A549 (cell line): ENCODE measurements around the gene SMG1. TPM values are rescaled to one million over a fixed set of nuclear protein-coding genes. Genes with fewer than 3 reads are reported as not detected.

Experiments
- ATAC-seq, 2 experiments: fragments of 200-7000 bp in 1 of 2; fragments of >200 bp in 1 of 2; cut with Nextera tagmentation in 1 of 2; cut with Tn5 transposase in 1 of 2; 3 replicates each; pipeline versions ENCODE4 v1.8.0 to v1.9.1; 2018 to 2020; ENCODE audit warnings: mild to moderate bottlenecking in 1 of 2, moderate library complexity in 1 of 2
- CTCF ChIA-PET: fragments of 300-600 bp; sonication (Branson Sonifier 250); formaldehyde crosslinking; extraction: SDS; loops from one replicate; lab custom pipeline; 2021; ENCODE audit warnings: antibody characterized with exemption, inconsistent platforms; lab: Yijun Ruan, JAX
- POLR2A ChIA-PET: fragments of 350-600 bp; formaldehyde crosslinking; extraction: SDS; loops from one replicate; lab custom pipeline; 2021; ENCODE audit warnings: antibody characterized with exemption, inconsistent platforms; lab: Yijun Ruan, JAX
- DNase-seq, 2 experiments: peaks; one replicate each; pipeline versions ENCODE4 v3.0.0 to v3.0.0-alpha.2; 2011 to 2016; ENCODE audit warnings: low read depth in 1 of 2, low spot score in 1 of 2
- FAIRE-seq: peaks from 2 replicates; lab custom pipeline; 2011; peaks lifted over from hg19 to GRCh38; lab: Jason Lieb, UNC
- H3K27ac ChIP-seq, 2 experiments: fragments of >200 bp; sonication (Bioruptor Twin); formaldehyde crosslinking; 3 replicates each; pipeline ENCODE4 v1.5.1; 2016 to 2017
- H3K4me1 ChIP-seq: fragments of >200 bp; sonication (Bioruptor Twin); formaldehyde crosslinking; 3 replicates; pipeline ENCODE4 v1.6.1; 2016
- H3K4me2 ChIP-seq: fragments of >200 bp; sonication (Bioruptor Twin); formaldehyde crosslinking; 3 replicates; pipeline ENCODE4 v1.6.1; 2016
- H3K4me3 ChIP-seq: fragments of >200 bp; sonication (Bioruptor Twin); formaldehyde crosslinking; 3 replicates; pipeline ENCODE4 v1.5.1; 2016
- H3K9me3 ChIP-seq: fragments of >200 bp; sonication (Bioruptor Twin); formaldehyde crosslinking; 3 replicates; pipeline ENCODE4 v1.6.1; 2016
- BCL3 ChIP-seq: fragments of >200 bp; sonication (Bioruptor Twin); formaldehyde crosslinking; IDR thresholded peaks from 3 replicates; pipeline ENCODE4 v1.6.1; 2016
- CBX2 ChIP-seq: fragments of 200-600 bp; sonication (generic); IDR thresholded peaks from 2 replicates; pipeline ENCODE4 v1.6.1; 2016; ENCODE audit warnings: low read depth, mild to moderate bottlenecking, borderline replicate concordance
- CBX8 ChIP-seq: fragments of 200-600 bp; sonication (generic); IDR thresholded peaks from 2 replicates; pipeline ENCODE4 v1.6.1; 2016
- CEBPB ChIP-seq, 2 experiments: fragments of >200 bp in 1 of 2; sonication (Bioruptor Twin) in 1 of 2; formaldehyde crosslinking in 1 of 2; IDR thresholded peaks; 2 replicates each; pipeline ENCODE4 v1.6.1; 2012 to 2016
- E2F6 ChIP-seq: IDR thresholded peaks from 2 replicates; pipeline ENCODE4 v1.6.1; 2012; ENCODE audit warnings: low read depth, borderline replicate concordance
- EHF ChIP-seq: fragments of 250-450 bp; sonication (Bioruptor Pico); IDR thresholded peaks from 2 replicates; pipeline ENCODE4 v1.5.0; 2020; ENCODE audit warnings: mild to moderate bottlenecking
- EHMT2 ChIP-seq: fragments of 200-600 bp; sonication (generic); IDR thresholded peaks from 2 replicates; pipeline ENCODE4 v1.6.1; 2016; ENCODE audit warnings: antibody characterized with exemption, low read depth, mild to moderate bottlenecking, moderate library complexity
- ELK1 ChIP-seq: fragments of 150-350 bp; IDR thresholded peaks from 2 replicates; pipeline ENCODE4 v1.6.1; 2014; ENCODE audit warnings: low read depth, mild to moderate bottlenecking, low read length
- EP300 ChIP-seq, 2 experiments: fragments of >200 bp; sonication (Bioruptor Twin); formaldehyde crosslinking; IDR thresholded peaks; 2 replicates in 1 of 2; 3 replicates in 1 of 2; pipeline ENCODE4 v1.6.1; 2016 to 2017
- GATA3 ChIP-seq: IDR thresholded peaks from 2 replicates; pipeline ENCODE4 v1.6.1; 2012; ENCODE audit warnings: borderline replicate concordance
- HMGXB4 ChIP-seq: fragments of 250-450 bp; sonication (Bioruptor Pico); IDR thresholded peaks from 2 replicates; pipeline ENCODE4 v1.5.0; 2021; ENCODE audit warnings: mild to moderate bottlenecking, moderate library complexity, borderline replicate concordance
- HOXA7 ChIP-seq: fragments of 250-450 bp; sonication (Bioruptor Pico); IDR thresholded peaks from 2 replicates; pipeline ENCODE4 v1.5.0; 2020; ENCODE audit warnings: mild to moderate bottlenecking, moderate library complexity
- JUN ChIP-seq, 2 experiments: fragments of >200 bp; sonication (Bioruptor Twin); formaldehyde crosslinking; IDR thresholded peaks; 2 replicates in 1 of 2; 3 replicates in 1 of 2; pipeline ENCODE4 v1.6.1; 2016 to 2017
- MAZ ChIP-seq: fragments of 150-350 bp; IDR thresholded peaks from 2 replicates; pipeline ENCODE4 v1.6.1; 2014; ENCODE audit warnings: antibody characterized with exemption, low read depth, low read length, borderline replicate concordance
- NR3C1 ChIP-seq: fragments of >200 bp; sonication (Bioruptor Twin); formaldehyde crosslinking; IDR thresholded peaks from 3 replicates; pipeline ENCODE4 v1.6.1; 2017
- RARB ChIP-seq: fragments of 250-450 bp; sonication (Bioruptor Pico); IDR thresholded peaks from 2 replicates; pipeline ENCODE4 v1.8.0; 2021; ENCODE audit warnings: mild to moderate bottlenecking, moderate library complexity
- RFX5 ChIP-seq: fragments of 450-650 bp; IDR thresholded peaks from 2 replicates; pipeline ENCODE4 v1.7.1; 2014; ENCODE audit warnings: antibody characterized with exemption, mild to moderate bottlenecking, moderate library complexity
- TFCP2L1 ChIP-seq: fragments of 250-450 bp; sonication (Bioruptor Pico); IDR thresholded peaks from 2 replicates; pipeline ENCODE4 v1.5.0; 2021; ENCODE audit warnings: mild to moderate bottlenecking
- ZFP36 ChIP-seq: fragments of 450-650 bp; IDR thresholded peaks from 2 replicates; pipeline ENCODE4 v1.6.1; 2014; ENCODE audit warnings: borderline replicate concordance; ENCODE audit not compliant: partially characterized antibody
- ZNF302 ChIP-seq: fragments of 250-450 bp; sonication (Bioruptor Pico); IDR thresholded peaks from 2 replicates; pipeline ENCODE4 v1.9.0; 2021; ENCODE audit warnings: inconsistent platforms, mild to moderate bottlenecking, moderate library complexity
- WGBS: methylation state at CpG from one replicate; pipeline ENCODE4 v1.1.6; 2017; ENCODE audit errors: missing lambda C conversion rate; 5-methylcytosine and 5-hydroxymethylcytosine counted together
- polyA plus RNA-seq, 4 experiments: library from polyadenylated mRNA; depleted of rRNA in 3 of 4; stranded (reverse); fragments of >200 nt; fragmentation: RNase III in 1 of 4; extraction: RNeasy Plus Mini Kit Qiagen cat#74134 plus additional on column Dnase treatment in 1 of 4; gene quantifications; 2 replicates in 3 of 4; 3 replicates in 1 of 4; pipeline ENCODE4 v1.2.3, GENCODE V29; 2011 to 2017

Gene SMG1
- polyA plus RNA-seq, 2 of the 4 experiments (the other 2 are of a cell fraction) = 15.7 to 63.8 TPM

GRCh38 chr16:18948372-18949020, 22.3 kb upstream of the SMG1 start:
- DNase-seq (no peak), FAIRE-seq (no peak), ATAC-seq (no peak)
- H3K4me3 ChIP-seq = no peak overlapping the region
- no peaks in the 10 kb centered on the region for H3K9me3 ChIP-seq
- no peak overlapping the region for H3K4me2 ChIP-seq
- ChIA-PET POLR2A (no interaction called here), CTCF (interaction anchor here (0.7 to 1.2 kb wide), 2 partner anchors 10 to 21 kb away, joined by 3 read pairs; no protein-coding TSS in a partner anchor)
- TF ChIP-seq RFX5 (no peak), BCL3 (no peak), HMGXB4 (CRISPR knock-in tag) (no peak), HOXA7 (CRISPR knock-in tag) (no peak)
- 80% methylated on average over 9 of the region's 9 CpGs for WGBS
- no peak overlapping the region for H3K27ac ChIP-seq
- 0 out of 3 replicates have a peak, but pooled peaks cover 3% of the 10 kb centered on the region for H3K4me1 ChIP-seq

- 79% methylated on average over 7 of the region's 7 CpGs for WGBS
- DNase-seq (no peak), FAIRE-seq (no peak), ATAC-seq (no peak)
- Histone ChIP-seq H3K27ac (peak overlapping the region in 1 of 2 experiments; percentile 87; a peak in 2 of 6 replicates), H3K9me3 (no peaks in the 10 kb centered on the region), H3K4me2 (peak overlapping the region; percentile 74), H3K4me3 (no peak overlapping the region; the same call in 2 of the 3 replicates), H3K4me1 (0 out of 3 replicates have a peak, but pooled peaks cover 3% of the 10 kb centered on the region)
- ChIA-PET CTCF (interaction anchor here (1.4 to 4.7 kb wide), 10 partner anchors 8 to 143 kb away, joined by 5 to 34 read pairs (median 11); partner anchors contain the start of genes ARL6IP1 and SMG1), POLR2A (no interaction called here)
- no peak for TF ChIP-seq EHMT2
- no peak for TF ChIP-seq E2F6
- TF ChIP-seq NR3C1 = no peak
Observed at GRCh38 chr16:18945233-18945632, 19.0 kb upstream of the SMG1 start.

- Histone ChIP-seq H3K4me2 (no peak overlapping the region), H3K4me1 (0 out of 3 replicates have a peak, but pooled peaks cover 6% of the 10 kb centered on the region), H3K27ac (no peak overlapping the region), H3K4me3 (no peak overlapping the region), H3K9me3 (no peaks in the 10 kb centered on the region)
- TF ChIP-seq CBX2 (no peak), MAZ (no peak), RARB (no peak), TFCP2L1 (CRISPR knock-in tag) (no peak), EHF (CRISPR knock-in tag) (no peak)
- ATAC-seq (no peak), FAIRE-seq (no peak), DNase-seq (no peak)
- CTCF ChIA-PET = interaction anchor here (1.1 to 4.7 kb wide), 5 partner anchors 9 to 141 kb away, joined by 3 to 28 read pairs (median 5); partner anchors contain the start of genes ARL6IP1 and TMC7
- 88% methylated on average over 7 of the region's 7 CpGs for WGBS
- POLR2A ChIA-PET = no interaction called here
Observed at GRCh38 chr16:18943414-18943813, 17.2 kb upstream of the SMG1 start.

GRCh38 chr16:18942061-18942460, 15.9 kb upstream of the SMG1 start:
- DNase-seq = no peak

More at GRCh38 chr16:18942061-18942460, 15.9 kb upstream of the SMG1 start:
- POLR2A ChIA-PET = no interaction called here
- TF ChIP-seq JUN (IDR thresholded peaks at IDR 0.05) (no peak), EHF (CRISPR knock-in tag) (no peak), MAZ (no peak), EP300 (IDR thresholded peaks at IDR 0.05) (no peak), NR3C1 (no peak), GATA3 (no peak), CEBPB (IDR thresholded peaks at IDR 0.05) (no peak), ZFP36 (no peak), ZNF302 (CRISPR knock-in tag) (no peak), CBX8 (no peak), ELK1 (no peak)
- ATAC-seq (no peak), FAIRE-seq (no peak)
- WGBS = 33% methylated on average over 1 of the region's 1 CpG
- H3K4me1 ChIP-seq = 0 out of 3 replicates have a peak, but pooled peaks cover 6% of the 10 kb centered on the region
- no peak overlapping the region for H3K4me3 ChIP-seq
- no peak overlapping the region for H3K4me2 ChIP-seq
- no peaks in the 10 kb centered on the region for H3K9me3 ChIP-seq
- H3K27ac ChIP-seq = no peak overlapping the region
- CTCF ChIA-PET = interaction anchor here (1.2 to 2.2 kb wide), 3 partner anchors 14 to 43 kb away, joined by 3 to 4 read pairs (median 4); no protein-coding TSS in a partner anchor
